Measurements from ENCODE around the gene PLS3.

The PLS3 gene

DNA sequence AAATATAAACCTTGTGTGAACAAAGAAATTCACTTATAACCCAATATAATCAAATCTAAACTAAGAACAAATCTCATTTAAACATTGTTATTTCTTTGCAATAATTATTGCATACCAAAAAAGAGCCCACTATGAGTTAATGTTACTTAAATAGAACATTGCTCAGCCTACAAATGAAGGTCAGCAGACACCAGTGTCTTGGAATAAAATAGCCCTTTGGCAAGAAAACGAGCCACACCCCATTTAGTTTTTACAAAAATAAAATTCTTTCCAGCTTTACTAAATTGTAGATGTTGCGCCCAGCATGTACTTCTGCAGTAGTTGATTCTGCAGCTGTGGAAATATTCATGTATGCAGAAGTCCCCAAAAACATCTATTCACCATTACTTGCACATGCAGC, 12.2 kb downstream of the PLS3 start:
- DNase-seq = no peak

DNA sequence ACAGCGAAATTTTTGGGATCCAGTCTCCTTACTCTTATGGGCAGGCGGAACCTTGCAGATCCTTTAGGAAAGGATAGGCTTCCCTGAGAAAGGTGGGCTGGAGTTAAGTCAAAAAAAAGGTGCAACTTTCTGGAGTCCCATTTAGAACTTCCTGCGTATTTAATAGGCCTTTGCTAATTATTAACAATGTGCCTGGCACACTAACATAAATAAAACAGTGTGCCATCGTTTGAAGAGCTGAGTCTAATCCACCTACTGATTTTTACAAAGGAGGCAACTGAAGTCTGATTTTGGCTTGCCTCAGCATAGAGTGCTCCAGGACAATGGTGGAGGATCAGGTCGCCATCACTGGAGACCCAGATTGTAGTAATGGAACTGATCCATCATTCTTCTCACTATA, 15.7 kb downstream of the PLS3 start:
- no peak for DNase-seq

DNA sequence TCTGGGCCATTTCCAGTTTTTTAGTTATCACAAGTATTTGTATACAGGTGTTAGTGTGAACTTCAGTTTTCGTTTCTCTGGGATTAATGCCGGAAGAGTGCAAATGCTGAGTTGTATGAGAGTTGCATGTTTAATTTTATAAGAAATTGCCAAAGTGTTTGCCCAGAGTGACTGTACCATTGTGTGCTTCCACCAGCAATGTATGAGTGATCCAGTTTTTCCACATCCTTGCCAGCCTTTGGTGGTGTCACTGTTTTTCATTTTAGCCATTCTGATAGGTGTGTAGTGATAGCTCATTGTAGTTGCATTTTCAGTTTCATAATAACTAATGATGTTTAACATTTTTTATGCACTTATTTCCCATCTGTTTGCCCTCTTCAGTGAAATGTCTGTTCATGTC, 18.4 kb downstream of the PLS3 start:
- no peak for DNase-seq

DNA sequence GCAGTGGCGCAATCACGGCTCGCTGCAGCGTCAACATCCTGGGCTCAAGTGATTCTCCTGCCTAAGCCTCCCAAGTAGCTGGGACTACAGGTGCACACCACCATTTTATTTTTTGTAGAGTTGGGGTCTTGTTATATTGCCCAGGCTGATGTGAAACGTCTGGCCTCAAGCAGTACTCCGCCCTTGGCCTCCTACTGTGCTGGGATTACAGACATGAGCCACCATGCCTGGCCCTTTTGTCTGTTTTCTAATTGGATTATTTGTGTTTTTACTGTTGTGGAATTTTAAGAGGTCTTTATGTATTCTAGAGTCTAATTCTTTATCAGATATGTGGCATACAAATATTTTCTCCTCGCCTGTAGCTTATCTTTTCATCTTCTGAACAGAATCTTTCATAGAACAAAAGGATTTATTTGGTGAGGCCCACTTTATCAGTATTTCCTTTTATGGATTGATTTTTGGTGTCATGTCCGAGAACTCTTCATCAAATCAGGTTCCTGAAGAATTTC, 18.9 kb downstream of the PLS3 start:
- no peak for DNase-seq

DNA sequence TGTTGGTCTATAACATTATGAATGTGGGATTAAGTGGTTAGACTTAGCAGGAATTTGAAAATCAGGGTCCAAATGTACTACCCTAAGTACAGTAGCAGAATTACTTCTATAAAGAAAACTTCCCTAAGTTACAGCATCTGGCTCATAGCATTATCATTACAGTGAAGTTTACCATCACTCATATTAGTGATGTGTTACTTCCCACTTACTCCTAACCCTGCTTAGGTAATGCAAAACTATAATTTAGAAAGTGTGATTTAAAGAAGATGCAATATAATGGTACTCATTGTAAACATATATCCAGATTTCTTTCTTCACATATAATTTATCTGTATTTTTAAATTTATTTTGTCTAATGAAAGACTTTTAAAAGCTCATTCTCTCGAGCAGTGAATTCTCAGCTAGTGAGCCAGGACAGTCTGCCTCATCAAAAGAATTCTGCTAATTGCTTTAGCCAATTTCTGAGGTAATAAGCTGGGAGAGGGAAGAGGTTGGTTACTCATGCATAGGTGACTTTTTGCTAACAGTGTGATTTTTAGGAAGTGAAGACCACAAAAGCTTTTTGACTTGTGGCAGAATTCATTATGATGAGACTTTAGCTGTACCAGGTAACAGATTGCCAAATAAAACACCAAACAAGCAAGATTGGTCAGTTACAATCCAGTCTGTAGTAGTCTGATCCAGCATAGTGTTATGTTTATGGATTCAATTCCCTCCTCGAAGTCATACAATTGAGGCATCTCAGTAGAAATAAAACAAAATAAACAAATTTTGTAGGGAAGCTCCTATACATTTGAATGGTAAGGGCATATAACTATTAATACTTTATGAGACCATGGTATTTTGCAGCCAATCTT, 21.0 kb downstream of the PLS3 start:
- no peak for DNase-seq

DNA sequence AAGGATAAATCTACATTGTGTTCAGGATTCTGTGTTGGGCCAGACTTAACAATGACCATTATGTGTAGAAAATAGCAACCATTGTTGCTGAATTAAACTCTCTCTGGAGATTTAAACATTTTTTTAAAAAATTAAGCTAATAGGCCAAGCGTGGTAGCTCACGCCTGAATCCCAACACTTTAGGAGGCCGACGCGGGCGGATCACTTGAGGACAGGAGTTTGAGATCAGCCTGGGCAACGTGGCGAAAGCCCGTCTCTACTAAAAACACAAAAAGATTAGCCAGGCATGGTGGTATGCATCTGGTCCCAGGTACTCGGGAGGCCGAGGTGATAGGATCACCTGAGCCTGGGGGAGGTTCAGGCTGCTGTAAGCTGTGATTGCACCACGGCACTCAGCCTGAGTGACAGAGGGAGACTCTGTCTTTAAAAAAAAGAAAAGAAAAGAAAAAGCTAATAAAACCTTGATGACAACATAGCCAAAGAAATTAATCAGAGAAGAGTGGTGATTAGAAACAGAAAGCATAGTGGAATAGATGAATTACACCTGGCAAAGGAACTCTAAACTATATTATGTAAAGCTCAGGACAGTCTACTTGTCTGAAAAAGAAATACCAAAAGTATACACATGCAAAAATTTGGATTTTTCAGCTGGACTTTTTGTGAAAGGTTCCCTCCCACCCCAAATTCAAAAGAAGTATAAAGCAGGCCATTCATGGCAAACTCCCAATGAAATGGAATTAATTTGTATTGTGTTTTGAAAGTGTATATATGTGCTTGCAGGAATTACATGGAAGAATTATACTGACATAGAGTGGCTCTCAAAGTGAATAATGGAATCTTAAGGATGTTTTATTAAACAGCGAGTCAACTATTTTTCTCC, 21.9 kb downstream of the PLS3 start:
- no peak for DNase-seq

DNA sequence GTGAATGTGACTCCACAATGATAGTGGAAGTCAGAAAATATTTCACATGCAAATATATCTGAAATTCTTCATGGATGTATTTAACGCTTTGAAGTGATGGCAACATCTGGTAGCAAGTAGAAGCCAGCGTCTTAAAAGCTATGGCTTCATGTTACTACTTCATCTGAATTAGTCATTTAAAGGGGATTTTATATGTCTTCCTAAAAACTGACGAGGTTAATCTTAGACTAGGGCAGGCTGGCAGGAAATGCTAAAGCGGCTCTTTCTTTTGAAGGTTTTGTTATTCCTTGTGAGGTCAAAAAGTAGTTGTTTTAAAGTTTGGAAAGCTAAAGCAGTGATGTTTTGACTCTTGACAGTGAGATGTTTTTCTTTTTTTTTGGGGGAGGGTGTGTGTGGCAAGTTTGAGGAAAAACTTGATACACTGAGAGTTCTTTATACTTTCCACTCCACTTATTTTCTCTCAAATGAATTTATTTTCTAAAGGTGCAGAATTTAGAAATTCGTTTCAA, 22.6 kb downstream of the PLS3 start:
- DNase-seq = no peak

DNA sequence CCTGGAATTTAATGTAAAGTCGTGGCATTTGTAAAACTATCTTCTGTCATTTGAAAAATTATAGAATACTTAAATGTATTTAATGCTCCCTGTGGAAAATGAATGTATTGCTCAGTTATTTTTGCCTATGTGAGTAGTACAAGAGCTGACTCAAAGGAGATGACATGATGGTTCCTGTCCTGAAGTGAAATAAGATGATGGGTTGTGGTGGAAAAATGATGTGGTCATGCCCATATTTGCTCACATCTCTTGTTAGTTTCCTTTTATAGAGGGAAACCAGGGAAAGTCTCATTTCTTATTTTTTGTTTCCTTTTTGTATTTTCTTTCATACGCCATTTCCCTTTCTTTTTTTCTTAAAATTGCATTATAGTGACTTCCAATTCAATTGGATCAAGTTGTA, 23.7 kb downstream of the PLS3 start:
- no peak for DNase-seq

DNA sequence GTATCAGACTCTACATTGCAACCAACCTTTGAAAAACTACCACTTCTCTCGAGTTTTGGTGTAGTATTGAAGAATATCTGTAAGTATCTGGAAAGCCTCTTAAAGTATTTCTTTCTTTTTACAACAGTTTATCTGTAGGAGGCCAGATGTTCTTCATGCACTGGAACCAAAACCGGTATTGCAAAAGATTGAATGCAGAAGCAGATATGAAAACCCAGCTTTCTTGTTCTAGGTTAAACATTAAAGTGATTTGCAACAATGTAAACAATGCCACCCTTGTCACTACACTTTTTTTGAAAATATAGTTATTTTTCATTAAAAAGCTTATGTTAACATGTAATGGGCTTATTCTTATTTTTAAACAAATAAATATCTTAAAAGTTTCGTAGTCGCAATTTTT, 27.2 kb downstream of the PLS3 start:
- DNase-seq = no peak

DNA sequence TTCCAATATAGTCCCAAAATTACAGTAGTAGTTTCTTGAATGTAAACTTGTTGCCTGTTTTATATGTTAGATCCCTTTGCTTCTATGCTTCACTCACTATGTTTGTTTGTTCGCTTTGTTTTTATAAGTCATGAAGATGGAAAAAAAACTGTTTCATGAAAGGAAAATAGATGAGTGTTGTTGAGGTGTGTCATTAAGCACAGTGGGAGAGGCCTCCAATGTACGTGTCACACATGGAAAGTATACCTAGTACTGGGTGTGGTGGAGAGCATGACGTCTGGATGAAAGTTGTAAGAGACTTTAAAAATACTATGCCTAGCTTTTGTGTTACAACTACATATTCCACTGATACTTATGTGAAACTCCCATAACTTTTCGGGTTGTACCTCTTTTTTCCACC, 28.4 kb downstream of the PLS3 start:
- no peak for DNase-seq

DNA sequence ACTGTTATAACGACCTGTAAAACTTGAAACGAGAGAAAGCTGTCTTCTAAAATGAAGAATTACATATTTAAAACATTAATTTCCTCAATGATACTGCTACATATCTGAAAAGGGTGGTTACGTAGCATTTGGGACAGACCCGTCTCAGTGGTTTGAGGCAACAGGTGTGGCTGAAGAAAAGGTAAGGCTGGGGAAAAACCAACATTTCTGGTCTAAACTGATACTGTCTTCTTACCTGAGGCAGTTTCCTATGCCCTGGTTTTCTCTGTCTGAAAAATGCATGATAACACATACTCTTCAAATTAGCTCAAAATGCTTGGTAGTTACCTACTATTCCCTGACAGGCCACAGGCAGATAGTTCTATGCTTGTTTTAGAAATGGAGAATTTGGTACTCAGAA, 30.4 kb downstream of the PLS3 start:
- DNase-seq = no peak

DNA sequence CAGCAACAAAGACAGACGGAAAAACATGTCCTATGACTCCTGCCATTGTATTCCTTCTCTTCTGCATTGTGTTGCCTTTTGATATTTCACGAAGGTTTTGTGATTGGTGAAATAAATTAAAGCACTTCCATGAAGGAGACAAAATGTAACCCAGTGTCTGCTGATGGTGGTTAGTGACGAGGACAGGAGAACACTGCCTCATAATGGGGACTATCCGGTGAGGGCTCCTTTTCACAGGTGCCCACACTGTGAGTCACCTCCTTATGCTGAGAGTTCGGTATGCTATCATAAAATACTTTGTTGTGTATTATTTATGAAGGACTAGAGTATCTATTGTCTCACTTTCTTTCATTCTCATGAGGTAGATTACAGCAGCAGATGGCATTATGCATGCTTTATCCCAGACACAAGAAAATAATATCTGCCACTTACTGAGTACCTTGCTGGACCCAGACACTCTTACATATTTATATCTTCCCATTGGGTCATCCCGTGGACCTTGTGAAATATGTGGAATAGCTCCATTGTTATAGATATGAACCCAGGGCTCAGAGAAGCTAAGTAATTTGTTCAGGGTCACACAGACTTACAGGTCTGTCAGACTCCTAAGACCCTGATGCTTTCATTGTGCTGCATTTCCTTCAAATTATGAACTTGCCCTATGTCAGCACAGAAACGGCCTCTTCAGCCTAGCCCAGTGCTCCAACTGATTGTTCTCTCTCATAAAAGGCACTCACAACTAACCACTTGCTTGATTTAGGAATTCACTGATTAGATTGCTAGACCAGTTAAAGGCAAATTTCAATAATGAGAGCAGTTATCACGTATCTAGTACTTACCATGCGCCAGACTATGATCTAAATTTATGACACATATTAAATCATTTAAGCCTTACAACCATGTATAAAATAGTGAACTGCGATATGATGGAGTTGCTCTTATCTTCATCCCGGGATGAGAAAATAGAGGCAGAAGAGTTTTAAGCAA, 31.2 kb downstream of the PLS3 start:
- no peak for DNase-seq

DNA sequence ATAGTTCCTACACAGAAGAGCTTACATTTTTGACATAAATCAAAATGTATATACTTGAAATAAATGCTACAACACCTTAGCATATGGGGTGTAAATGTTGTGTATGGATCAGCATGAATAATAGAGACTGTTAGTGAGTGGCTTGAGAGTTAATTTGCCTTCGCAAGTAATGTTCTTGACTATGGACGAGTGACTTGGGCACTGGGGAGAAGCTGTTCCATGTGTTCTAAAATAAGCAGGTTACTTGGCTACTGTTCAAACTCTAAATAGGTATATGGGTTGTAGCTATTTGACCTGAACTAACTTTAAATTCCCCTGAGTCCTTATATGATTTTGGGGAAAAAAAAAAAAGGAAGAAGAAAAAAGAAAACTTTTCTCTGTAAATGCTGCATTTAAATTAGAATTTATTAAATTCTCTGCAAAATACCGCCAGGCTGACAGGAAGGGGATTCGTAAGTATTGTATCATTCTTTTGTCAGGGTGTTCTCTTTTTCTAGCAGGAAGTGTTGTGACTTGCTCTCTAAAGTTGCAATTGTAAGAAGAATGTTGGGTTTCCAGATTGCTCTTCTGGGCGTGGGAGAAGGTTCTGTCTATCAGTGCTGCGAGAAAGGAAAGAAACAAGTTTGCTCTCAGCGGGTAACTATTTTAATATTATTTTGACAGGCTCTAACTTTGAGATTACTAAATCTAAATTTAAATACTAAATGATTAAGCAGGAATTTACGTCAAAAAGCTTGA, 32.2 kb downstream of the PLS3 start:
- no peak for DNase-seq

DNA sequence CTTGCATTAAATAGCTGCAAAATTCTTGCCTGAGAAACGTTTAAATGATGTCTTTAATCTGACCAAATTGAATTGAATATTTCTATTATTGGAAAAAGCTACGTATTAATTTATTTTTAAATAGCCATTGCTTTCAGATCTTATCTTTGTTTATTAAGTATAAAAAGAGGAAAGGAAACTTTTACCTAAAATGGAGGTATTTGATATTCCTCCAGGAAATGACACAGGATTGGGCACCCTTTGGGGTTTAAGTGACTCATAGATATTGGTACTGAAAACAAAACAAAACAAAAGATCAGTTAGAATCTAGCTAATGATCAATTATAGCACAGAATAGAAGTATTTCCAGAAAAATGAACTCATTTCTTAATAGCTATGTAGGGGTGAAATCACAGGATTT, 34.1 kb downstream of the PLS3 start:
- DNase-seq = no peak

DNA sequence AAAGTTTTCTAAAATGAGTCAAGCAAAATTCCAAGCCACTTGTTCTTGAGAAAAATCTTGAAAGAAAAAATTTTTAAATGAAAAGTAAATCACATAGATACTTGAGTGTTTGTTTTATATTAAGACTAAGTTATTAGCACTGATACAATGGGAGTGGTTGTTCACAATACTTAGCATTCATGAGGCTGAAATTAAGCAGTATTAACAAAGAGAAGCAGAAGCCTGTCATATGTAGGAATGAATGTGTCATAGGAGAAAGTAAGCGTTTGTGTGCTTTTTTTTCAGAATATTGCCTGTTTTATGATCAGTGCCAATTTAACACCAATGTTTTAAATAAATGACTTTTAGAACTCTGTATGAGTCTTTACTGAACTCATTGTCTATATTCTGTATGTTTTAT, 37.6 kb downstream of the PLS3 start:
- no peak for DNase-seq

DNA sequence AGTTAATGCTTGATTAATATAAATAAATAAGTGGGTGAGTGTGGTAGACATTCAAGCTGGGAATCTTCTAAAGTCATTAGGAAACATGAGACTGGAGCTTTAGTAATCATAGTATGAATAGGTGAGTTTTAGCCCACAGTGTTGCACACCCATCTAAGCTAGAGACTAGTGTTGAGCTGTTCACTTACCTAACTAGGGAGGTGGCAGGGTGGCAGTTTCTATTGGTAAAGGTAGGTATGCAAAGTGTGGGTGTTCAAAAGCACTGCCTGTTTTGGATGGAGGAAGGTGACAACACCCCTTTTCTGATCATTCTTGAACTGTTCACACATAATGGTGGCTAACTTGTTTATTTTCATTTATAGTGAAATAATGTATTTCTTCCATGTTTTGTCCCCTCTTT, 41.3 kb downstream of the PLS3 start:
- no peak for DNase-seq

DNA sequence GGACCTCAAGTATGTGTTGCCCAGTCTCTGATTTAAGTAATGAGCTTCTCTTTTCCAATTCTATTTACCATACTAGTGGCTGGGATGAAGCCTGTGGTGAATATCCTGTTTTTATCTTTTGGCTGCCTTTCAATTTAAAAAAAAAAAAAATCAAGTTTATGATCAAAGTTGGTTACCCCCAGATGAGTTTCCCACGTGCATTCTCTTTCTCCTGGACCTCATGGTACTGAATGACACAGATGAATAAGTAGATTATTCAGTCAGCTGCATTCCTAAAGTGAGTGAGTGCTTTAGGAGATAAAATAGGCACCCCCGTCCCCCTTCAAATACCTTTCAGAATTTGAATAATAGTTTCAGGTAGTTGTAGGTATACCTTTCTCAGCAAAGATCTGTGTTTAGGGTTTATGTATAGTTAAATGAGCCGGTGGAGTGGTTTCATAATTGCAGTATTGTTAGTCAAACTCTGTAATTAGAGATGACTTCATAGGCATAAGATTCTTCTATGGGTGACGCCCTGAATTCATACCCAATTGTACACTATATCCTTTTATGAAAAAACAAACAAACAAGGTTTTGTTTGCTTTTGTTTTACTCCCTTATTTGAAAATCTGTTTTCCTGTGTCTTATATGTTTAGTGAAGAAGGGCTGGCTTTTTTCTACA, 41.9 kb downstream of the PLS3 start:
- no peak for DNase-seq

DNA sequence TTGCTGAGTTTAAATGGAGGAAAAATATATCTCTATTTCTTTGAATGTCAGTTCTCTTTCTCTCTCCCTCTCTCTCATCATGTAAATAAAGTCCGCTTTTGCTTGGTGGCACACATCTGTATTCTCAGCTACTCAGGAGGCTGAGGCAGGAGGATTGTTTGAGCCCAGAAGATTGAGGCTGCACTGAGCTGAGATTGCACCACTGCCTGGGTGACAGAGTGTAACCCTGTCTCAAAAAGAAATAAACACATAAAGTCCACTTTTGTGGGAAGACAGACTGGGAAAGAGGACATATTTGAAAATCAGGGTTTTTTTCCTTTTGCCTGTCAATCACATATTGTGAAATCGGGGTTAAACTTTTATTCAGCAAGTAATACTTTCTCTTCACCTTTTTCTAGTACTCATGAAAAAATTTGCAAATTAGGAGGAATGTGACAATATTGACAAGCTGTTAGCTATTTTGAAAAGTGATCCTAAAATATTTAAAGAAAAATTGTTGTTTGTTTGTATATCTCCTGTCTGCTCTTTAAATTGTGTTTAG, 42.6 kb downstream of the PLS3 start:
- DNase-seq = no peak

DNA sequence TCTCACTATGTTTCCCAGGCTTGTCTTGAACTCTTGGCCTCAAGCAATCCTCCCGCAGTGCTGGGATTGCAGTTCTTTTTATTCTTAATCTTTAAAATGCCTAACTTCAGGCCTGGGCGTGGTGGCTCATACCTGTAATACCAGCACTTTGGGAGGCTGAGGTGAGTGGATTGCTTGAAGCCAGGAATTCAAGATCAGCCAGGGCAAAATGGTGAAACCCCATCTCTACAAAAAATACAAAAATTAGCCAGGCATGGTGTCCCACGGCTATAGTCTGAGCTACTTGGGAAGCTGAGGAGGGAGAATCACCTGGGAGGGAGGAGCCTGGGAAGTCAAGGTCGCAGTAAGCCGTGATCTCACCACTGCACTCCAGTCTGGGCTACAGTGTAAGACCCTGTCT, 45.9 kb downstream of the PLS3 start:
- DNase-seq = no peak

DNA sequence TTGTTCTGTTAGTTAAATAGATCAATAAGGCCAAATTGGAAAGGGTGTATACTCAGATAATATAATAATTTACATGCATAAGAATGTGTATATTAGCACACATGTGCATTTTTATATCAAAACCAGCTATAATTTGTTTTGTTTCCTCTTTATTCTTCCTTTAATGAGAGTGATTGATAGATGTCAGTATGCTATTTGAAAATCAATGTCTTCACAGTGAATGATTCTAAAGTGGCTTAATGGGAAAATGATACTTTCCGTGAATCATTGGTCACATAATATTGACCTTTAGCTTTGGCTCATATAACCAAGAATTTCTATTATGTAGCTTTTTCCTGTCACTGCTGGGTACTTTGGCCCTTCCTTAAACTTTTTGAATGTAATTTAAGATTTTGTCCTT, 48.6 kb downstream of the PLS3 start:
- no peak for DNase-seq
